ENCODE results near the gene TMEM120A.

Gene TMEM120A

DNA sequence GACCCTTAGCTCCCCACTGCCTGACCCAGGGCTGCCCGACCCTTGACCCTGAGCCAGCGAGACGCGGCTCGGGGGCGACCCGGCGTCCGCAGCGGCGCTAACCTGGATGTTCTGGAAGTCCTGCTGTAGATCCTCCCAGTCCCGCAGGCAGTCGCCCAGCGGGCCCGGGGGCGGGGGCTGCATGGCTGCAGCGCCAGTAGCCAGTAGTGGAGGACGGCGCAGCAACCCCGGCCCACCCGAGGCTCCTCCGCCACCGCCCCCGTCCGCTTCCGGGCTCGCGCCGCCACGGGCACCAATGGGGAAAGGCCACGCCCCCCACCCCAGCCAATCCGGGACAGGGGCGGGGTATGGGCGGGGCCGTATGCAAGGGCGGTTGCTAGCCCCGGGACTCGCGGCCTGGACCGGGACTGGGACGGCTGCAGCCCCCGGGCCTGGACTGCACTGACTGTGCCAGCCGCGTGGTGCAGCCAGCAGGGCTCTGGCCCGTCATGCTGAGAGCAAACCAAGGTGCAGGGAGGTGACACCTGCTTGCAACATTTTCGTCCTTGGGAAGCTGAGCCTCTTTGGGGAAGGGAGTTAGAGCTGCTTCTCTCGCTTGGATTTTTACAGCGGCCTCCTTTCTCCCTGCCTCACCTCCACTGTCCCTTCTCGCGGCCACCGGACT is at the start of gene TMEM120A:
Gene TMEM120A (minus strand): TSS at position 208 of the 664 bp plus-strand sequence. CDS start 25 bp downstream, at position 183.
- TF ChIP-seq, protein P1, sequence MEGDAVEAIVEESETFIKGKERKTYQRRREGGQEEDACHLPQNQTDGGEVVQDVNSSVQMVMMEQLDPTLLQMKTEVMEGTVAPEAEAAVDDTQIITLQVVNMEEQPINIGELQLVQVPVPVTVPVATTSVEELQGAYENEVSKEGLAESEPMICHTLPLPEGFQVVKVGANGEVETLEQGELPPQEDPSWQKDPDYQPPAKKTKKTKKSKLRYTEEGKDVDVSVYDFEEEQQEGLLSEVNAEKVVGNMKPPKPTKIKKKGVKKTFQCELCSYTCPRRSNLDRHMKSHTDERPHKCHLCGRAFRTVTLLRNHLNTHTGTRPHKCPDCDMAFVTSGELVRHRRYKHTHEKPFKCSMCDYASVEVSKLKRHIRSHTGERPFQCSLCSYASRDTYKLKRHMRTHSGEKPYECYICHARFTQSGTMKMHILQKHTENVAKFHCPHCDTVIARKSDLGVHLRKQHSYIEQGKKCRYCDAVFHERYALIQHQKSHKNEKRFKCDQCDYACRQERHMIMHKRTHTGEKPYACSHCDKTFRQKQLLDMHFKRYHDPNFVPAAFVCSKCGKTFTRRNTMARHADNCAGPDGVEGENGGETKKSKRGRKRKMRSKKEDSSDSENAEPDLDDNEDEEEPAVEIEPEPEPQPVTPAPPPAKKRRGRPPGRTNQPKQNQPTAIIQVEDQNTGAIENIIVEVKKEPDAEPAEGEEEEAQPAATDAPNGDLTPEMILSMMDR (IDR thresholded peaks at IDR 0.05), result no peak

DNA sequence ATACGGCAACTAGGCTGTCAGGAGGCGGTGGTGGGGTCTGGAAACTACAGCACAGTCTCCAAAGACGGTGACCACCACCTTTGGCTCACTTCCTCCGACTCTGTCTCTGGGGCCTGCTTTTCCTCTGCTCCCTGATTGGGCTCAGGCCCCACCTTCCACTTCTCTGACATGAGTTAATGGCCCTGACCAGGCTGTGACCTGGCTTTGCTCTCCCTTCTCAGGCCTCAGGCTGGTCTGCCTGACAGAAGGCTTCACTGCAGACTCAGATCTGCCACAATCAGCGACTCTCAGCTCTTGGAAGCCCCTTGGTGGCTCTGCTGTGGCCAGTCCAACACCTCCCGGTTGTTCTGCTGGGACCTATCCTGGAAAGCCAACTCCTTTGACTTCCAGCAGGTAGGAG is 45.7 kb upstream of the TMEM120A start:
- TF ChIP-seq, protein P1 (IDR thresholded peaks at IDR 0.05), result no peak

DNA sequence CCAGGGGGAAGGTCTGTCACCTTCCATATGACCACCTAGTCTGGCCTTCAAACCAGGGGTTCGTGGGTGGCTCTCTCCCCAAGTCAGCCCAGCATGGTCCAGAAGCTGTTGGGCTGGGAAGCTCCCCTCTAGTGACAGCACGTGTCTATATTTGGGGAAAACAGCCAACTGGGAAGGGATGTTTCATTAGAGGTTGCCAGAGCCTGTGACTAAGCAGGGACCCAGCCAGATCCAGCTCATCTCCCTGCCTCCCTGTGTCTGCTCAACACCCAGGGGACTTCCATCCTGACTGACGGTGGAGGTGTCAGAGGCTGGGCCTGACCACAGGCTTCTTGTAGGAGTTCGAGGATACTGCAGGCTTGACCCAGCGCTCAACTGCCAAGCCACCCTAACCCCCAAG is 42.9 kb upstream of the TMEM120A start:
- TF ChIP-seq, protein P1 (IDR thresholded peaks at IDR 0.05), result no peak

DNA sequence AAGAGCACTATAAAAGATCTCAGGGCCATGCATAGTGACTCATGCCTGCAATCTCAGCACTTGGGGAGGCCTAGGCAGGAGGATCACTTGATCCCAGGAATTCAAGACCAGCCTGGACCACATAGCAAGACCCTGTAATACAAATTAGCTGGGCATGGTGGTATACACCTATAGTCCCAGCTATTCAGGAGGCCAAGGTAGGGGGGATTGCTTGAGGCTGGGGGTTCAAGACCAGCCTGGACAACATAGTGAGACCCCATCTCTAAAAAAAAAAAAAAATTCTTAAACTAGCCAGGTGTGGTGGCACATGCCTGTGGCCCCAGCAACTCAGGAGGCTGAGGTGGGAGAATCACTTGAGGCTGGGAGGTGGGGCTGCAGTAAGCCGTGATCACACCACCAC is 37.6 kb upstream of the TMEM120A start:
- TF ChIP-seq, protein P1 (IDR thresholded peaks at IDR 0.05), result no peak

DNA sequence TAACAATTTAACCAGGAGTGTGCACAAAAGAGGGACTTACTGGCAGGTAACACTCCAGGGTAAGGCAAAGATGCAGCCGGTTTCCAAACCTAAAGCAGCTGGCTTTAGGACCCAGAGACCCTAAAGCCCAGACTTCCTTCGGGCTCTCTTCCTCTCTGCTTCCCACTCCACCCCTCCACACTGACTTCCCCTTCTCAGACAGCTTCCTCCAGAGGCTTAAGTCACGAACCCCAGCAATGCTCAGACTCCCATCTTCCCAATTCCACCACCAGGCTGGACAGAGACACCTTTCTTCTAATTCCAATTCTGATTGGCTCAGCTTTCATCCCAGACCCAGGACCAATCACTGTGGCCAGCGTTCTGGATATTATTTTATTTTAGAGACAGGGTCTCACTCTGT is 28.6 kb upstream of the TMEM120A start:
- TF ChIP-seq, protein P1 (IDR thresholded peaks at IDR 0.05), result no peak

DNA sequence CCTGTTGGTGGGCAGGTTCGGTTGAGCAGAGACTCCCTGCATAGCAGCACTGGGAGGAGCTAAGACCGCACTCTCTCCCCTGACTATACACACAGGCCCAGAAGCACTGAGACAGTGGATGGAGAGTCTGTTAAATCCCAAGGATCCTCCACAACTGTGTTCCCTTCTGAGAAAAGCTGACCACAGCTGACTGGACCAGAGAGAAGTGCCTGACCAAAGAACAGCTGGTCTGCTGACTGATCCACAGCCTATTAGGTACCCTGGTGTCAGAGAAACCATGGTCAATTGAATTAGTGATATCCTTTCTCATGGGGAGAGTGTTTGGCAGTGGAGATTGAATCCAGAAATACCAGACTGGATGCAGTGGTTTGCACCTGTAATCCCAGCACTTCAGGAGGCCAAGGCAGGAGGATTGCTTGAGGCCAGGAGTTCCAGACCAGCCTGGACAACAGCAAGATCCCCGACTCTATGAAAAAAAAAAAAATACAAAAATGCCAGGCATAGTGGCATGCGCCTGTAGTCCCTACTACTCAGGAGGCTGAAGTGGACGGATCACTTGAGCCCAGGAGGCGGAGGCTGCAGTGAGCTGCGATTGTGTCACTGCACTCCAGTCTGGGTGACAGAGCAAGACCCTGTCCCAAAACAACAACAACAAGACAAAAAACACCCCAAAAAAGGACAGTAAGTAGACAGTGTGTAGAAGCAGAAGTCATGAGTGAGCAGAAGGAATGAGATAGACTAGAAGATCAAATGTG is 27.8 kb upstream of the TMEM120A start:
- TF ChIP-seq, protein P1 (IDR thresholded peaks at IDR 0.05), result no peak

DNA sequence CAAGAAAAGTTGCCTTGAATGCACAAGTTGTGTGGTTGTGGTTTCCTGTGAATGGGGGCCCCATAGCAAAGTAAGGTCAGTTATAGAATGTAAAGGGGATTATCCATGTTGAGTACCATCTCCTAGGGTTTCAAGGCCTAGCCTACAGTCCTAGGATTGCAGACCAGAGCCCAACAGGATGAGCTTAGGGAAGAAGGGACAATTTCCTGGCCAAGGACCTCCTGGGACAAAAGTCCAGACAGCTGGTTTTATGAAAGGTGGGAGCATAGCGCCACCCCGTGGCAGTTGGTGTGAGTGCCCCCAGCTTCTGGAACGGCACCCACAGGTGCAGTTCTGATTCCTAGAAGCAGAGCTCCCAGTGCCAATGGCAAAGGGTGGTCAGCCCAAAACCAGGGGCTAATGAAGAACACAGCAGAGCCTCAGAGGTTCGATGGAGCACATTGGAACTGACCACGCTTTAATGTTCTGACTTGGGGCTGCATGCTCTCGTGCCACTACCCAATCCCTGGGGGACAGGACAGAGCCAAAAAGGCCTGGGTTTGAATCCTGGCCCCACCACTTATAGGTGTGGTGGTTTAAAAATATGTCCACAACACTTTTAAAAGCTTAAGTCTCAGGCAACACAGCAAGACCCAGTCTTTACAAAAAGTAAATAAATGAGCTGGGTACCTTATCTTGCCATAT is 25.8 kb upstream of the TMEM120A start:
- TF ChIP-seq, protein P1 (IDR thresholded peaks at IDR 0.05), result peak; percentile 79

Data from LNCAP (cell line).